ENCODE data around the gene IFITM2.
A peak's percentile ranks its signal among the peaks of the same experiment; 100 is the strongest.
"Not testable (repeated sequence)": the region's sequence is repeated elsewhere in the genome, so short reads cannot be mapped to it uniquely, and the experiment has no call there.

The IFITM2 gene

GRCh38 chr11:316891-317301, 9.3 kb downstream of the IFITM2 start:
- DNase-seq (ENCODE audit: low read depth) = no peak
- no peak overlapping the region for H3K4me3 ChIP-seq (ENCODE audit: low read depth, low read length)

GRCh38 chr11:317668-318404, 10.2 kb downstream of the IFITM2 start:
- not testable (repeated sequence) for H3K4me3 ChIP-seq (ENCODE audit: low read depth, low read length); DNase-seq (ENCODE audit: low read depth)

More at GRCh38 chr11:316891-317301, 9.3 kb downstream of the IFITM2 start:
- TF ChIP-seq POLR2A (IDR thresholded peaks at IDR 0.05; ENCODE audit: extremely low read depth, insufficient read length) = no peak
- TF ChIP-seq CTCF (IDR thresholded peaks at IDR 0.05; ENCODE audit: low read depth, low read length) = no peak
- TF ChIP-seq MYC (IDR thresholded peaks at IDR 0.05; ENCODE audit: low read depth, low read length) = no peak
- no peak for TF ChIP-seq MAX (IDR thresholded peaks at IDR 0.05; ENCODE audit: low read depth, low read length)

- H3K4me3 ChIP-seq (ENCODE audit: low read depth, low read length) = peak overlapping the region; percentile 28
- DNase-seq (ENCODE audit: low read depth) = not testable (repeated sequence)
These were observed 10.9 kb downstream of the IFITM2 start for GRCh38 chr11:318405-319120.

GRCh38 chr11:319121-319887, 11.7 kb downstream of the IFITM2 start:
- not testable (repeated sequence) for H3K4me3 ChIP-seq (ENCODE audit: low read depth, low read length); DNase-seq (ENCODE audit: low read depth)

GRCh38 chr11:319888-320273, 12.3 kb downstream of the IFITM2 start:
- not testable (repeated sequence) for H3K4me3 ChIP-seq (ENCODE audit: low read depth, low read length); DNase-seq (ENCODE audit: low read depth)

- no peak for DNase-seq (ENCODE audit: low read depth)
- no peak overlapping the region for H3K4me3 ChIP-seq (ENCODE audit: low read depth, low read length)
These were observed 16.5 kb downstream of the IFITM2 start for GRCh38 chr11:324156-324555.

GRCh38 chr11:324593-325517, 17.2 kb downstream of the IFITM2 start:
- DNase-seq (ENCODE audit: low read depth); H3K4me3 ChIP-seq (ENCODE audit: low read depth, low read length): not testable (repeated sequence)

More at GRCh38 chr11:324156-324555, 16.5 kb downstream of the IFITM2 start:
- TF ChIP-seq MAX (IDR thresholded peaks at IDR 0.05; ENCODE audit: low read depth, low read length) = no peak
- TF ChIP-seq MYC (IDR thresholded peaks at IDR 0.05; ENCODE audit: low read depth, low read length) = no peak
- no peak for TF ChIP-seq CTCF (IDR thresholded peaks at IDR 0.05; ENCODE audit: low read depth, low read length)
- no peak for TF ChIP-seq POLR2A (IDR thresholded peaks at IDR 0.05; ENCODE audit: extremely low read depth, insufficient read length)

GRCh38 chr11:325796-326591, 18.4 kb downstream of the IFITM2 start:
- TF ChIP-seq MAX (IDR thresholded peaks at IDR 0.05; ENCODE audit: low read depth, low read length) (no peak), POLR2A (IDR thresholded peaks at IDR 0.05; ENCODE audit: extremely low read depth, insufficient read length) (no peak), MYC (IDR thresholded peaks at IDR 0.05; ENCODE audit: low read depth, low read length) (no peak), CTCF (IDR thresholded peaks at IDR 0.05; ENCODE audit: low read depth, low read length) (no peak)
- no peak for DNase-seq (ENCODE audit: low read depth)
- H3K4me3 ChIP-seq (ENCODE audit: low read depth, low read length) = no peak overlapping the region
